HT-29 (cell line): ENCODE measurements around the gene CALML3. TPM values are rescaled to one million over a fixed set of nuclear protein-coding genes. Genes with fewer than 3 reads are reported as not detected.

Experiments used
- DNase-seq: peaks from one replicate; pipeline ENCODE4 v3.0.0-alpha.2; 2015; ENCODE audit warnings: low spot score
- total RNA-seq: library from RNA; depleted of rRNA; stranded (reverse); fragments of >200 nt; shearing (Covaris generic); gene quantifications from 2 replicates; pipeline ENCODE4 v1.2.3, GENCODE V29; 2014

Gene CALML3
- total RNA-seq, 1 experiment from 2014 or later: not detected

GRCh38 chr10:5538892-5539651, 14.3 kb downstream of the CALML3 start:
- no peak for DNase-seq

- DNase-seq: no peak
Observed at GRCh38 chr10:5540080-5540479, 15.3 kb downstream of the CALML3 start.

- no peak for DNase-seq
Observed at GRCh38 chr10:5540891-5541290, 16.1 kb downstream of the CALML3 start.

GRCh38 chr10:5542100-5542499, 17.3 kb downstream of the CALML3 start:
- no peak for DNase-seq

GRCh38 chr10:5543623-5544022, 18.9 kb downstream of the CALML3 start:
- no peak for DNase-seq

GRCh38 chr10:5544216-5544805, 19.6 kb downstream of the CALML3 start:
- no peak for DNase-seq

- DNase-seq: no peak
Observed at GRCh38 chr10:5545011-5545410, 20.2 kb downstream of the CALML3 start.

- DNase-seq: peak; percentile 33
Observed at GRCh38 chr10:5545426-5545777, 20.6 kb downstream of the CALML3 start.

GRCh38 chr10:5545778-5546710, 21.3 kb downstream of the CALML3 start:
- DNase-seq: peak; percentile 85

- DNase-seq: peak; percentile 97
Observed at GRCh38 chr10:5546891-5547680, 22.3 kb downstream of the CALML3 start.

- no peak for DNase-seq
Observed at GRCh38 chr10:5547681-5547930, 22.8 kb downstream of the CALML3 start.

- DNase-seq: peak; percentile 95
Observed at GRCh38 chr10:5547931-5548660, 23.3 kb downstream of the CALML3 start.

GRCh38 chr10:5549462-5550249, 24.9 kb downstream of the CALML3 start:
- peak; percentile 27 for DNase-seq

- no peak for DNase-seq
Observed at GRCh38 chr10:5550250-5550545, 25.4 kb downstream of the CALML3 start.

GRCh38 chr10:5550621-5551530, 26.1 kb downstream of the CALML3 start:
- DNase-seq: peak; percentile 76

- peak; percentile 82 for DNase-seq
Observed at GRCh38 chr10:5551531-5552375, 27.0 kb downstream of the CALML3 start.

GRCh38 chr10:5552376-5553321, 27.9 kb downstream of the CALML3 start:
- DNase-seq: no peak
